ENCODE results near the gene RAB6A. TPM values are rescaled to one million over a fixed set of nuclear protein-coding genes. Genes with fewer than 3 reads are reported as not detected.

The RAB6A gene
- total RNA-seq, 2 donors from 2014 or later, result 179 to 247 TPM

DNA sequence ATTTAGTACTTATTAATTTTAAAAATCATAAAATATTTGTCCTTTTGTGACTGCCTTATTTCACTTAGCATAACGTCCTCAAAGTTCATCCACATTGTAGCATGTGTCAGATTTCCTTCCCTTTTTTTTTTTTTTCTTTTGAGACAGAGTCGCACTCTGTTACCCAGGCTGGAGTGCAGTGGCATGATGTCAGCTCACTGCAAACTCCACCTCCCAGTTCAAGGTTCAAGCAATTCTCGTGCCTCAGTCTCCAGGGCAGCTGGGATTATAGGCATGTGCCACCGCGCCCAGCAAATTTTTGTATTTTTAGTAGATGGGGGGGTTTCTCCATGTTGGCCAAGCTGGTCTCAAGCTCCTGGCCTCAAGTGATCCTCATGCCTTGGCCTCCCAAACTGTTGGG lies 10.6 kb downstream of the RAB6A start:
- H3K9me3 ChIP-seq, result no peaks in the 10 kb centered on the region
- H3K4me3 ChIP-seq, result no peak overlapping the region
- TF ChIP-seq CTCF (IDR thresholded peaks at IDR 0.05), result no peak
- no peak for ATAC-seq (ENCODE audit: insufficient number of reproducible peaks, low FRiP score, low read depth)
- H3K27ac ChIP-seq, result no peak overlapping the region
- no peaks in the 10 kb centered on the region for H3K36me3 ChIP-seq
- no peaks in the 10 kb centered on the region for H3K27me3 ChIP-seq (replicated peaks; ENCODE audit: insufficient read depth)
- no peak for DNase-seq (ENCODE audit: low spot score)
- peaks cover 13 to 40% of the 10 kb centered on the region in 2 donors for H3K4me1 ChIP-seq (ENCODE audit: control insufficient read depth in 1 of 2, low read depth in 2 of 2)

DNA sequence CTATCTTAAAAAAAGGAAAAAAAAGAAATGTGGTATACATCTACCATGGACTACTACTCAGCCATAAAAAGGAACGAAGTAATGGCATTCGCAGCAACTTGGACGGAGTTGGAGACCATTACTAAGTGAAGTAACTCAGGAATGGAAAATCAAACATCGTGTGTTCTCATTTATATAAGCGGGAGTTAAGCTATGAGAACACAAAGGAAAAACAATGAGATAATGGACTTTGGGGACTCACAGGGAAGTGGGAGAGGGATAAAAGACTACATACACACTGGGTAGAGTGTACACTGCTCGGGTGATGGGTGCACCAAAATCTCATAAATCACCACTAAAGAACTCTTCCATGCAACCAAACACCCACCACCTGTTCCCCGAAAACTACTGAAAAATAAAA lies 11.8 kb downstream of the RAB6A start:
- ATAC-seq (ENCODE audit: insufficient number of reproducible peaks, low FRiP score, low read depth), result no peak
- Histone ChIP-seq H3K4me1 (ENCODE audit: control insufficient read depth in 1 of 2, low read depth in 2 of 2) (peaks cover 20 to 50% of the 10 kb centered on the region in 2 donors), H3K36me3 (no peaks in the 10 kb centered on the region), H3K4me3 (no peak overlapping the region), H3K27ac (no peak overlapping the region), H3K27me3 (replicated peaks; ENCODE audit: insufficient read depth) (no peaks in the 10 kb centered on the region), H3K9me3 (no peaks in the 10 kb centered on the region)
- no peak for DNase-seq (ENCODE audit: low spot score)
- TF ChIP-seq CTCF (IDR thresholded peaks at IDR 0.05), result no peak

- no peaks in the 10 kb centered on the region for H3K36me3 ChIP-seq
- H3K27ac ChIP-seq, result no peak overlapping the region
- no peaks in the 10 kb centered on the region for H3K9me3 ChIP-seq
- DNase-seq (ENCODE audit: low spot score), result no peak
- H3K27me3 ChIP-seq (replicated peaks; ENCODE audit: insufficient read depth), result no peaks in the 10 kb centered on the region
- H3K4me3 ChIP-seq, result no peak overlapping the region
- no peak for TF ChIP-seq CTCF (IDR thresholded peaks at IDR 0.05)
- peaks cover 24 to 57% of the 10 kb centered on the region in 2 donors for H3K4me1 ChIP-seq (ENCODE audit: control insufficient read depth in 1 of 2, low read depth in 2 of 2)
- ATAC-seq (ENCODE audit: insufficient number of reproducible peaks, low FRiP score, low read depth), result no peak
Measured at GRCh38 chr11:73748300-73748699, 12.6 kb downstream of the RAB6A start.

DNA sequence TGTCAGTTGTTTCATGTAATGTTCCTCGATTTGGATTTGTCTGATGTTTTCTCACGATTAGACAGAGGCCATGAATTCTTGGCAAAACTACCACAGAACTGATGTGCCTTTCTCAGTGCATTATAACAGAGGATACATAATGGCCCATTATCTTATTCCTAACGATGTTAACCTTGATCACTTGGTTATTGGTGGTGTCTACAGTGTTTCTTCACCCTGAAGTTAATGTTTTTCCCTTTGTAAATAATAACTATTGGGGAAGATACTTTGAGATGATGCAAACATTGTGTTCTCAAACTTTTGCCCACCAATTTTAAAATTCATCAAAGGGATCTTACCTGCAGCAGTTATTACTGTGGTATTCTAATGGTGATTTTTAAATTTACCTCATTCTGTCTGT lies 13.1 kb downstream of the RAB6A start:
- Histone ChIP-seq H3K4me3 (no peak overlapping the region), H3K36me3 (no peaks in the 10 kb centered on the region), H3K4me1 (ENCODE audit: control insufficient read depth in 1 of 2, low read depth in 2 of 2) (peaks cover 24 to 54% of the 10 kb centered on the region in 2 donors), H3K27ac (no peak overlapping the region), H3K27me3 (replicated peaks; ENCODE audit: insufficient read depth) (no peaks in the 10 kb centered on the region), H3K9me3 (no peaks in the 10 kb centered on the region)
- no peak for ATAC-seq (ENCODE audit: insufficient number of reproducible peaks, low FRiP score, low read depth)
- DNase-seq (ENCODE audit: low spot score), result no peak
- TF ChIP-seq CTCF (IDR thresholded peaks at IDR 0.05), result no peak

DNA sequence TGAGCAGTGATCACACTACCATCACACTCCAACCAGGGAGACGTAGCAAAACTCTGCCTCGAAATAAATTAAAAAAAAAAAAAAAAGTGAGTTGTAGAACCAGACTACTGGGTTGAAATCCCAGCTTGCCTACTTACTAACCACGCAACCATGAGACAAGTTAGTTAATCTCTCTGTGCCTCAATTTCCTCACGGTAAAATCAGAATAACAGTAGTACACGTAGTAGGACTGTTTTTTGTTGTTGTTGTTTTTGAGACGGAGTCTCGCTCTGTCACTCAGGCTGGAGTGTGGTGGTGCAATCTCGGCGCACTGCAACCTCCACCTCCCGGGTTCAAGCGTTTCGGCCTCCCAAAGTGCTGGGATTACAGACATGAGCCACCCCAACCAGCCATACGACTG lies 14.2 kb downstream of the RAB6A start:
- no peak for ATAC-seq (ENCODE audit: insufficient number of reproducible peaks, low FRiP score, low read depth)
- Histone ChIP-seq H3K36me3 (no peaks in the 10 kb centered on the region), H3K27me3 (replicated peaks; ENCODE audit: insufficient read depth) (no peaks in the 10 kb centered on the region), H3K9me3 (no peaks in the 10 kb centered on the region), H3K27ac (no peak overlapping the region), H3K4me3 (no peak overlapping the region), H3K4me1 (ENCODE audit: control insufficient read depth in 1 of 2, low read depth in 2 of 2) (peaks cover 24 to 44% of the 10 kb centered on the region in 2 donors)
- TF ChIP-seq CTCF (IDR thresholded peaks at IDR 0.05), result no peak
- DNase-seq (ENCODE audit: low spot score), result no peak
